A172 (cell line): ENCODE data around the gene INTS12. TPM values are rescaled to one million over a fixed set of nuclear protein-coding genes. Genes with fewer than 3 reads are reported as not detected.

Experiments
- DNase-seq: peaks from one replicate; pipeline ENCODE4 v3.0.0-alpha.2; 2015; ENCODE audit warnings: low spot score
- total RNA-seq: library from RNA; depleted of rRNA; stranded (reverse); fragments of >200 nt; shearing (Covaris generic); gene quantifications from 2 replicates; pipeline ENCODE4 v1.2.3, GENCODE V29; 2014

INTS12 gene
- total RNA-seq, 1 experiment from 2014 or later = 27.7 TPM

DNA sequence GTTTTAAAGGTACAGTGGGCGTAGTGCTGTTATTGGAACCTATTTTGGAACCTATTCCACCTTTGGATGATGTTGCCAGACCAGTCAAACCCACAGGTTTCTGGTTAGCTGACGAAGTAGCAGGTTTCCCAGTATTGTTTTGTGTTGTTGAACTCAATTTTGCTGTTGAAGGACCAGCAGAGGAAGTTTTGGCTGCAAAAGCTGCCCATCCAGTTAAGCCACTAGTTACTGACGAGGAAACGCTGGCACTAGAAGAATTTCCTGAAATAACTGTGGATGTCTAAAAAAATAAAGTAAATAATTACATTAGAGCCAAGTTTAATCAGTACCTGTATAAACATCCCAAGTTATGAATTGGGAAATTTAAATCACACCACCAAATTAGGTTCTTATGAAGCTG is 25.5 kb downstream of the INTS12 start:
- DNase-seq = no peak

DNA sequence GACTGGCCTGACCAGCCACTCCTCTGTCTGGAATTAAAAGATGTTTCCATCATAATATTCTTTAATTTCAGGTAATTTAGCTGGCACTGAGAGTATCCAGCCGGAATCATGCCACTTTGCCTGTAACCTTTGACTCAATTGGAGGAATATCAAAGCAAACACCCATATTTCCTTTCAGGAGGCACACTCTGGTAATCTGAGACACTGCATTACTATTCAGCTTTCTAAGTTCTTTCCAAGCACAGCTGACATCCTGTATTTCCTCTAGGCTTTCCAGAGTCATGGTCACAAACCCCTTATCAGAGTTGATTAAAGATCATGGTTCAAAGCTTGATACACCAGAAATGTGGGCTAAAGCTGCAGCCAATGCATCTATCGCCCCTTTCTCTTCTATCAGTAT is 29.3 kb downstream of the INTS12 start:
- DNase-seq = no peak

DNA sequence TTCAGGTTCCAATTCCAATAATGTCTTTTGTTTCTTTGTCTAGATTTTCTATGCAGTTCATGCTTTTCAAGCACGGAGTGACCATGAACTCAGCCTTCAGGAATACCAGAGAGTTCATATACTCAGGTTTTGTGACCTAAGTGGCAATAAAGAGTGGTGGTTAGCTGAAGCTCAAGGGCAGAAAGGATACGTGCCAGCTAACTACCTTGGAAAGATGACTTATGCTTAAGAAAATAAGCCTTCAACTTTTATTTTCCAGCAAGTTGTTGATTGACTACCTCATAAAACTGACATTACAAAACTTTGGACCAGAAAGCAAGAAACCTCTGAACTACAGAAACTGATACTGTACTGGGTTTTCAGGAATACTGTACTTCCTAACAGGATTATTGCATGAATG is 30.8 kb downstream of the INTS12 start:
- no peak for DNase-seq

DNA sequence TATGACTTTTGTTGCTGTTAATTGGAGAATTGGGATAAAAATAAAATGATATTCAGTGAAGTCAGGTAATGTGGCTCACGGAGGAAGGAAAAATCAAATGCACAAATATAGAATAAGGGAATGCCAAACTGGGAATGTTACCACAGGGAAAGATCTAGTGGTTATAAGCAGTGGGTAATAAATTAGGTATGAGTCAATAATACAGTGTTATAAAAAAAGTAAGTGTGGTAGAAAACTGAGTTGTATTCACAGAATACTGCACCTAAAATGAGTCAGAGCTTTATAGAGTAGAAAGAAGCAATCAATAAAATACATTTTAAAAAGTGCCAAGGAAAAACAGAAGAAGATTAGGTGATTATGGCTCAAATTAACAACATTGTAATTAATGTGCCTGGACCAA is 34.5 kb downstream of the INTS12 start:
- DNase-seq = no peak

DNA sequence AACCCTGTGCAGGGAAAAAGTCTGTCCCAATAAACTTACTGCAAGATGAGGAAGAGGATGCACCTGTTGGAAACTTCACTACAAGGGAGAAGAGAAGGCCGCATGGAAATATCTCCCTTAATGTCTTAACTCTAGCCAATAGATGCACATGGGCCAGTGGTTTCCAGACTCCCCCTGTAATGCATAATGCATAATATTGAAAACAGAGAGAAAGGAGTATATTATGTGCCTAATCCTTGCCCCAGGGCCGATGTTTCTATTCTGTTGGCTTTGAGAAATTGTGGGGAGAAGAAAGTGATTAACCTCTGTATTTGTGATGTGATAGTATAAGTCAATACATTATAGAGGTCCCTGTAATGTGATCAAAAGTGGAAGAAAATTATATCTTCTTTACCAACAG is 37.2 kb downstream of the INTS12 start:
- DNase-seq = no peak

DNA sequence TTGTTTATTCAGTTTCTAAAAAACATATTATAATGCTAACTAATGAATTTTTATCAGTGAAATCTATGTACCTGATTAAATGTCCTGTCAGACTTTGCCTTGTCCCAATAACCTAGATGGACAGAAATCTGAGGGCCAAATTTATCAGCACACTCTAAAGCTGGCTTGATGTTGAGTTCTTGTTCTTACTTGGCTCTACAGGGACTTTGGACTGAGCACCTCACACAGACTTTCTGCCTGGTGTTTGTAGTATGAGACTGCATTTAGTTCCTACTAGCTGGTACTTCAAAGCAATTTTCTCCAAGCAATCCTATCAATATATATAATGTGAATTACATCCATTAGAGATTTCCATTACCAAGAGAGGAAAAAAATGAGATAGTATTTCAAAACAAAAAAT is 37.8 kb downstream of the INTS12 start:
- DNase-seq = no peak

DNA sequence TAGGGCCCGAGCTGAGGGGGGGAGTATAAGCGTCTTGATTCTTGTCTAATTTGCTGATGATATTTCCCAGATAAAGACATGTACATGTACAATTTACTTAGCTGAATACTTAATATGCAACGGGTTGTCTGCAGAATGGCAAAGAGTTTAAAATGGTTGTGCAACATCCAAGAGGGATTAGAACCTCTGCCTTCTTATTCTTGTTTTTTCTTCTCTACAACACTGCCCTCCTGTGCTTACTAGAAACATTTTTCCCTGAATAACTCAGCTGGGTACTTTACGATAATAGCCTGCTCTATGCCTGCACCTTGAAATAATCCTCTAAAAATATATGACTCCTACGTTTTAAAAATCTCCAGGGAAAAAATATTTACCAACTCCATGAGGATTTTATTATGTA is 41.8 kb downstream of the INTS12 start:
- DNase-seq = peak; percentile 29

DNA sequence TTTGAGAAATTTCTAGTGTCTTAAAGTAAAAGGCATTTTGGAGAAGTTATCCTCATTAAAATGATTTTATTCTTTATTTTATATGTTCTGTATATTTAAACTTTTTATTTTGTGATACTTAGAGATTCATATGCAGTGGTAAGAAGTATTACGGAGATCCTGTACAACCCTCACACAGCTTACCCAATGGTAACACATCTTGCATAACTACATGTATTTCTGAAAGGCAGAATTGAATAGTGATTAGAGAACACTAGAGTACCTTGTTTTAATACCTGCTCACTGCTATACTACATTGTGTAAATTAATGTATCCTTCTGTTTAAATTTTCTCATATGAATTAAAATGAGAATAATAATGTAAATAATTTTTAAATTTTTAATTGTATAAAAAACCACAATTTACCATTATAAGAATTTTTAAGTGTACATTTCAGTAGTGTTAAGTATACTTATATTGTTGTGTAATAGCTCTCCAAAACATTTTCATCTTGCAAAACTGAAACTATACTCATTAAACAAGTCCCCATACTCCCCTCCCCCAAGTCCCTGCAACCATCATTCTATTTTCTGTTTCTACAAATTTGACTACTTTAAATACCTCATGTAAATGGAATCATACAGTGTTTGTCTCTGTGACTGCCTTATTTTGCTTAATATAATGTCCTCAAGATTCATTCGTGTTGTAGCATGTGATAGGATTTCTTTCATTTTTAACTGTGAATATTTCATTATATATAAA is 45.4 kb downstream of the INTS12 start:
- DNase-seq = no peak

DNA sequence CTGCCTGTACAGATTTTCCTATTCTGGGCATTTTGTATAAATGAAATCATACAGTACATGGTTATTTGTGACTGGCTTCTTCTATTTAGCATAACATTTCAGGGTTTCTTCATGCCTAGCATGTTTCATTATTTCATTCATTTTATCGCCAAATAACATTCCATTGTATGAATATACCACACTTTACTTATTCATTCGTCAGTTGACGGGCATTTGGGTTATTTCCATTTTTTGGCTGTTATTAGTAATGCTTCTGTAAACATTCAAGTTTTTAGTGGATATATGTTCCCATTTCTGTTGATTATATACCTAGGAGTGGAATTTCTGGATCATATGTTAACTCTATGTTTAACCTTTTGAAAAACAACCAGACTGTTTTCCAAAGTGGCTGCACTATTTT is 47.5 kb downstream of the INTS12 start:
- DNase-seq = no peak

DNA sequence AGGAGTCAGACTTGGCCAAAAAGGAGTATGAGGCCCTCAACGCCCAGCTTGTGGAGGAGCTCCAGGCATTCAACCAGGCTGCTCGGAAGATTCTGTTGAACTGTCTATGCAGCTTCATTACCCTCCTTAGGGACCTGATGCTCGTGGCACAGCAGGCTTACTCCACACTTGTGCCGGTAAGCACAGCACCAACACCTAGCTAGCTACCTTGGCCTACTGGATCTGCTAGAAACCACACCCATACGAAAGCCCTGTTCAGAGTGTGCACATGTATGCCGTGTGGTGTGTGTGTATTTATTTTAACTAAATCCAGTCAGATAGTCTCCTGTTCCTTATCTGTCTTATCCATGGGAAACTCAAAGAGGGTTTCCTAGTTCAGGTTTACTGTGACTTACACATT is 49.3 kb downstream of the INTS12 start:
- DNase-seq = no peak

DNA sequence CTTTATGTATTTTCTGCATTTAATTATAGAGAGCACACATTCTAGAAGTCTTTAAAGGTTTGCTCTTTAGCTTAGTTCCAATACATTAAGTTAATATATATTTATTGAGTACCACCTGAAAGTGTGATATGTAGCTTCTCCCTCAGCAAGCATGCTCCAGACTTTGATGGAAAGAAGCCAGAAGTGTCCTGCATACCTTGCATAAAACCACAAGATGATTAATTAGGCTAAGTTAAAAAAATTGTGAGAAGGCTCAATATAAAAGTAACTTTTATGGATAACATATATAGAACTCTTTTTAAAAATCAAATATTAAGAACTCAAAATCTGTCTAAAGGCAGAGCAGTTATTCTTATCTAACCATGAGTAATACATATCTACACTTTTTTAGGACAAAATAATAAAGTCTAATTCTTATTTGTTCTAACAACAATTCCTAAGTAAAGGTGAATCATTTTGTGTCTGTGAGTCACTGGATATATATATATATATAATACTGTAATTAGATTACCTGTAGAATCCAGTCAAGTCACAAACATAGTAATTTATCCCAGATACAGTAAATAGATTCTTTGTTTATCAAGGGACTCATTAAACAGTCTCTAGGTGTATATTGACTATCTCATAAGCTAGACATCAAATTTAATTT is 51.2 kb downstream of the INTS12 start:
- no peak for DNase-seq

GRCh38 chr4:105652286-105652888 is 56.1 kb downstream of the INTS12 start:
- DNase-seq = no peak

DNA sequence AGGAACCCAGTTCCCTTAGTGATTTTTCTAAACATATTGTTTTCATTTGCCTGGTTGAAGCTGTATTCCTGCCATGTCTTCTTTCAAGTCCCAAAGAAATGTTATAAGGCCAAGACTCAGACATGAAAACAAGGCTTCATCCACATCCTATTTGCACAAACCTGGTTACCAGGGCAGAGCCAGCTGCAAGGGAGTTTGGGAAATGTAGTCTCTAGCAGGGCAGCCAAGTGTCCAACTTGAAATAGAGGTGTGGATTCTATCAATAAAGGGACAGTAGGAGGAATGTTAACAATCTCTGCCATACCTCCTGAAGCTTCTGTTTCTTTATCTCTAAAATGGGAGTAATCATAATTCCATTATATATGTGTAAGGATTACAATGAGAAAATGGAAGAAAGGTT is 56.6 kb downstream of the INTS12 start:
- no peak for DNase-seq

DNA sequence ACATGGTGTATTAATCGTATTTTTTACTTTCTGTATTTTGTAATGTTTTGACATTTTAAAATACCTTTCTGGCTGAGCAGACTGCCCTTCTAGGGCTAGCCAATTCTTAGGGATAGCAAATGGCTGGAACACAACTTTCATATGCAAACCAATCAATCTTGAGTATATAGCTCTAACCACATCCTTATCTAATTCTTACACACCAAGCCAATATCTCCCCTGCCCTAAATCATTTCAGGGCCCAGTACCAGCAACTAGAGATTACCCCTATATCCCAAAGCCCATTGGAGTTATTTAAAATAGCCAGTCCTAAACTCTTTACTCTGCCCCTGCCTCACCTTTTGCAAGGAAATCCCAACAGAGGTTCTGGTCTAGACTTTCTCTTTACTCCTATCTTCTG is 58.3 kb downstream of the INTS12 start:
- DNase-seq = no peak

DNA sequence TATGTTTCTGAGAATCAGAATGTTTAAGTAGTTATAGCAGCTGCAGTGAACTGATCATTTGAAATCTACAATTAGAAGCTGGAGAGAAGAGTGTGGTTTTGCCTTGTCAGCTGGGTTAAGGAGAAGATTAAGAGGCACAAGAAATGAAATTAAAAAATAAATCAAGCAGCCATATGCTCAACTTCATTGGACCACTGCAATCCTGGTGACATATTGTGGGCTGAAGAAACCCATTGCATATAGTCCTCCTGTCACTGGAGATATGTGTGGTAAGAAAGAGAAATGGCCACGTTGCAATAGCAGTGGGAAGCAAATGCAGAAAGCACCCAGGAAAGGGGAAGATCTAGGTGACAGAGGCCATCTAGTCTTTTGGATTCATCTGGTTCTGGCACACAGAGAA is 63.0 kb downstream of the INTS12 start:
- DNase-seq = no peak

GRCh38 chr4:105644257-105644656 is 64.2 kb downstream of the INTS12 start:
- DNase-seq = no peak

- DNase-seq = no peak
Measured at GRCh38 chr4:105641845-105642244, 66.6 kb downstream of the INTS12 start.

DNA sequence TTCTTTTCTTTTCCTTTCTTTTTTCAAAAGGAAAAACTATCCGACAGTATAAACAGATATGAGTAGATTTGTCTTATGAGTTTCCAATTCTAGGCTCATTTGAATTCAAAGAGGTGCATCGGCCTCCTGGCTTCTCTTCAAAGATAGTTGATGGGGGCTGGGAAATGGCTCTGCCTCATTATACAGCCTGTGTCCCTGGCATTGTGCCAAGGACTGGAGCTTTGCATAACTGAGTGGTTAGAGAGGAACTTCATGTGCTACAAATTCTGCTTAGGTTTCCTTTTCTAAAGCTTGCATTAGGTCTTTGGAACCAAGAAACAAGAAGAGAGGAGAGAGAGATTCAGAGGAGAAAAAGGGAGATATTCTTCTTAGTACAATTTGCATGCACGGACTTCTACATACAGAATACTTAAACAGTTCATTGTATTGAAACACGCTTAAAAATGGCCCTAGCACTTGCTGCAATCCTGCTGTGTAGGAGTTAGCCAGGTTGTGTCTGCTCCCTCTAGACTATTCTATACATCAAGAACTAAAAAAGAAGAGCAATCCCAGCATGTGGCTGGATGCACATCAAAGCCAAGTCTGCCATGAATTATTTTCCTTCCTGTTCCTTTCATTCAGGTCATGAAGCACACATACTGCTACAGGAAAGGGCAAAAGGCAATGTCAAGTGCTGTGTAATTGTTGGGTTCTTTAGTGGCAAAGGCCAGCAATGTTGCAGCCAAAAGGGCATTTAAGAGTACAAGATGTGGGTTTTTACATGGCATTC is 70.9 kb downstream of the INTS12 start:
- DNase-seq = no peak

- DNase-seq = no peak
Measured at GRCh38 chr4:105634402-105635080, 73.9 kb downstream of the INTS12 start.

DNA sequence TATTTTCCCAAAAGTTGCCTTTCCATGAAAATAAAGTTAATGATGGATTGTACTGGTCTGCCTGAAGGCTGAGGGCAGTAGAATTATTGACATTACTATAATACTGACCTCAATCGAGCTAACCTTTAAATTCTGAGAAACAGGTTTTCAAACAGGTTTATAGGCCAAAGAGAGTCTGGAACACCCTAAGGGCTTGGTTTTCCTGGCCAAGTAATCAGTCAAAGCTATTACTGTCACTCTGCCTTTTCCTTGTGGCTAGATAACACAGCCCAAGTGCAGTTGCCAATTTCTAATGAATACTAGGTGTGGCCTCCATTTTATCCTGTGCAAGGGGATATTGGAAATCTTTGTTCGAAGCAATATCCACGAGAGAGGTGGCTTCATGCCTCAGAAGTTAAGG is 75.2 kb downstream of the INTS12 start:
- DNase-seq = no peak
